GM19467 (cell line): ENCODE measurements around the gene HPS4.
"Not testable (repeated sequence)": the region's sequence is repeated elsewhere in the genome, so short reads cannot be mapped to it uniquely, and the experiment has no call there.

Experiments
- ATAC-seq: cut with Tn5 transposase; IDR thresholded peaks from one replicate; pipeline ENCODE4 v1.9.1; 2021; ENCODE audit warnings: mild to moderate bottlenecking, moderate library complexity; ENCODE audit not compliant: unreplicated experiment

HPS4 gene

GRCh38 chr22:26416670-26417276 is 66.8 kb downstream of the HPS4 start:
- ATAC-seq = no peak

DNA sequence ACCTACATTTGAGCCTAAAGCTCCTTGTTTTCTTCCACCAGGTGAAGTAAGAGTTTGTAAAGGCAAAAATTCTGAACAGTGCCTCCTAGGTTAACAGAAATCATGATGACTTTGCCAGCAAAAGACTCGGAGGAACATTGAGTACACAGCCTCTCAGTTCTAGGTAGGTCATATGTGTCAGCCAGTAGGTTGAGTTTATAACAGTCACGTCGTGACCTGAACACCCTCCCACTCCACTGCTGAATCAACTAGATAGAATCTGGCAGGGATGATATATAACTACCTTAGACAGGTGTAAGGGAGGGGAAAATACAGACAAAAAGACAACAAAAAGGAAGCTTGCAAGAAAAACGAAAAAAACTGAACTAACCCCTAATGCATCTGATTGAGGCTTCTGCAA is 67.3 kb downstream of the HPS4 start:
- no peak for ATAC-seq

- ATAC-seq = no peak
Observed at GRCh38 chr22:26414347-26414746, 69.2 kb downstream of the HPS4 start.

GRCh38 chr22:26410386-26410785 is 73.2 kb downstream of the HPS4 start:
- no peak for ATAC-seq

- no peak for ATAC-seq
Observed at GRCh38 chr22:26409719-26410335, 73.8 kb downstream of the HPS4 start.

- ATAC-seq = not testable (repeated sequence)
Observed at GRCh38 chr22:26408562-26409220, 74.9 kb downstream of the HPS4 start.

GRCh38 chr22:26406118-26406517 is 77.5 kb downstream of the HPS4 start:
- no peak for ATAC-seq

- no peak for ATAC-seq
Observed at GRCh38 chr22:26404851-26405421, 78.6 kb downstream of the HPS4 start.

DNA sequence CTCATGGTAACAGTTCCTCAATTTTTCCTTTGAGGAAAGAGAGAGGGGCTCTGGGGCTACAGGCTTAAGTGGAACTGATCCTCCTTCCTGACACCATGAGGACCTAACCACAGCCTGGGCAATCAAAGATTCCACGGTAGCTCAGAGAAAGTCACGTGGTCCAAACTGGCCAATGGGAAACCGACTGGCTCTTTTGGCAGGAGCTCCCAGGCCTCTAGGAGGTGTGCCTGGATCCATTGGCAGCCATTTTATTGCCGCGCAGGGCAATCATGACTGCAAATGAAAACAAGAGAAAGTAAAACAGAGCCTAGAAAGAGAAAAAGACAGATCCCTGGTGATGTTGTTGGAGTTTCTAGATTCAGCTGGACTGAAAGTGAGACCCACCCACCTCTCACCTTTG is 81.9 kb downstream of the HPS4 start:
- no peak for ATAC-seq
